Right lobe of liver (tissue), 6 donors: Measurements from ENCODE around the gene ITPR2. TPM values are rescaled to one million over a fixed set of nuclear protein-coding genes. Genes with fewer than 3 reads are reported as not detected.
A peak's percentile ranks its signal among the peaks of the same experiment; 100 is the strongest.

Experiments used
- ATAC-seq, 4 donors: fragments of 200-7000 bp; cut with Tn5 transposase; one replicate each; pipeline ENCODE4 v1.9.1; 2020; ENCODE audit warnings: mild to moderate bottlenecking in 4 of 4, moderate library complexity in 4 of 4
- DNase-seq, 3 donors: peaks; one replicate each; pipeline ENCODE4 v3.0.0-alpha.2; 2020
- H3K27ac ChIP-seq, 3 donors: fragments of 200-600 bp; one replicate each; pipeline ENCODE4 v1.8.0; 2022
- H3K27me3 ChIP-seq, 2 donors: fragments of 200-600 bp; one replicate each; pipeline ENCODE4 v1.8.0; 2022
- H3K36me3 ChIP-seq, 4 donors: fragments of 200-600 bp; sonication (generic) in 1 of 4; one replicate each; pipeline versions ENCODE4 v1.5.1 to v1.8.0; 2017 to 2022; ENCODE audit warnings: control low read depth in 1 of 4
- H3K4me1 ChIP-seq, 4 donors: fragments of 200-600 bp; sonication (generic) in 1 of 4; one replicate each; pipeline versions ENCODE4 v1.5.1 to v1.8.0; 2017 to 2022; ENCODE audit warnings: control low read depth in 1 of 4
- H3K4me3 ChIP-seq, 3 donors: fragments of 200-600 bp; one replicate each; pipeline ENCODE4 v1.8.0; 2022
- H3K9me3 ChIP-seq, 4 donors: fragments of 200-600 bp; sonication (generic) in 1 of 4; one replicate each; pipeline versions ENCODE4 v1.5.1 to v1.8.0; 2017 to 2022; ENCODE audit warnings: control low read depth in 1 of 4
- CTCF ChIP-seq, 4 donors: fragments of 200-600 bp in 3 of 4; fragments of 450-650 bp in 1 of 4; IDR thresholded peaks; one replicate each; pipeline versions ENCODE4 v1.5.1 to v1.8.0; 2016 to 2022; ENCODE audit warnings: antibody characterized with exemption in 4 of 4, mild to moderate bottlenecking in 2 of 4
- POLR2A ChIP-seq: fragments of 450-650 bp; IDR thresholded peaks from one replicate; pipeline ENCODE4 v1.6.1; 2017; ENCODE audit warnings: antibody characterized with exemption, mild to moderate bottlenecking
- WGBS: methylation state at CpG from one replicate; pipeline ENCODE4 v1.1.6; 2018; ENCODE audit warnings: low coverage, low lambda C conversion rate; ENCODE audit not compliant: insufficient coverage; ENCODE audit errors: missing lambda C conversion rate; 5-methylcytosine and 5-hydroxymethylcytosine counted together
- intact Hi-C, 2 donors: fragments of 100-400 bp; cut with DNase I; formaldehyde crosslinking; loops; one replicate each; pipeline versions ENCODE4 v1.11.2 to v1.14.1; 2022
- total RNA-seq, 6 experiments: library from RNA; depleted of rRNA in 2 of 6; stranded (reverse); fragments of >200 nt in 2 of 6; fragmentation: NEBNext Ultra II Directional in 3 of 6; extraction: Animal tissue kit (Norgen Biotek cat#: 25700) in 3 of 6; gene quantifications; one replicate each; pipeline versions ENCODE4 v1.1.0 to v1.2.4, GENCODE V29; 2016 to 2023
- donor health status: DM: no; HTN: yes; CAD: no.
- donor health status: DM: no; HTN: no; CAD: no.
- donor health status: DM: no; HTN: no; CAD: no.
- donor health status: DM: no; HTN: yes; CAD: no.
- donor health status: DM: no; HTN: yes; CAD: no.

ITPR2 gene
- total RNA-seq, 6 experiments from 2014 or later, result 39.3 to 114 (median 57.2) TPM

- TF ChIP-seq POLR2A (no peak), CTCF (IDR thresholded peaks at IDR 0.05) (no peak)
- 87% methylated on average over 6 of the region's 6 CpGs for WGBS
- ATAC-seq, result no peak
These were observed 460.1 kb downstream of the ITPR2 start for GRCh38 chr12:26372866-26373265.

DNA sequence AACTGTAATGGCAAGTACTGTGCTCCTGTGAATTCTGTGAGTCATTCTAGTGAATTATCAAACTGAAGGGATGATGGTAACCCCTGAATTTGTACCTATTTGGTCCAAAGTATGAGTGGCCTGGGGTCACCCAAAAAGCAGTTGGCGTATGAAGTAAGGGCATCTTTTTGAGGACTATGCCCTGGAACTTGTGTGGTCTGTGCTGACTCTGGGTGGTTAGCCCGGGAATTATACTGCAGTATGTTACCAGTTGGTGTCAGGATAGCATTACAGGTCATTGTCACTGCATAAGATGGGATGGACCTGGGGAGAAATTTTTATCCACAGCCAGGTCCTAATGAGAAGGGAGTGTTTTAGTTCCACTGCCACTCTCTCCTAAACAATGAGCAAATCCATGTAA is 462.9 kb downstream of the ITPR2 start:
- no peaks in the 10 kb centered on the region for H3K4me1 ChIP-seq
- ATAC-seq (no peak), DNase-seq (no peak)
- no peak overlapping the region for H3K4me3 ChIP-seq
- WGBS, result 100% methylated on average over 2 of the region's 2 CpGs
- no peaks in the 10 kb centered on the region for H3K27me3 ChIP-seq
- peaks cover 0 to 6% (median 0%) of the 10 kb centered on the region in 4 donors for H3K36me3 ChIP-seq
- intact Hi-C loops, result no loop called here
- TF ChIP-seq CTCF (IDR thresholded peaks at IDR 0.05), result no peak
- no peak for TF ChIP-seq POLR2A
- no peak overlapping the region for H3K27ac ChIP-seq
- no peaks in the 10 kb centered on the region for H3K9me3 ChIP-seq

More at GRCh38 chr12:26372866-26373265, 460.1 kb downstream of the ITPR2 start:
- no peak for DNase-seq
- H3K36me3 ChIP-seq, result peaks cover 0 to 6% (median 0%) of the 10 kb centered on the region in 4 donors
- no peaks in the 10 kb centered on the region for H3K9me3 ChIP-seq
- H3K27ac ChIP-seq, result no peak overlapping the region
- intact Hi-C loops, result no loop called here
- H3K27me3 ChIP-seq, result no peaks in the 10 kb centered on the region
- no peaks in the 10 kb centered on the region for H3K4me1 ChIP-seq
- no peak overlapping the region for H3K4me3 ChIP-seq

- Histone ChIP-seq H3K27ac (no peak overlapping the region), H3K4me3 (no peak overlapping the region), H3K4me1 (no peaks in the 10 kb centered on the region), H3K9me3 (no peaks in the 10 kb centered on the region), H3K27me3 (no peaks in the 10 kb centered on the region), H3K36me3 (peaks cover 0 to 6% (median 0%) of the 10 kb centered on the region in 4 donors)
- WGBS, result 100% methylated on average over 1 of the region's 4 CpGs
- TF ChIP-seq POLR2A (no peak), CTCF (IDR thresholded peaks at IDR 0.05) (no peak)
- DNase-seq (no peak), ATAC-seq (peak in 2 of 4 donors; percentile 30 to 56)
- intact Hi-C loops, result no loop called here
These were observed 463.4 kb downstream of the ITPR2 start for GRCh38 chr12:26369588-26369987.

- Histone ChIP-seq H3K27me3 (no peaks in the 10 kb centered on the region), H3K4me3 (no peak overlapping the region), H3K27ac (no peak overlapping the region), H3K36me3 (no peaks in the 10 kb centered on the region), H3K9me3 (no peaks in the 10 kb centered on the region), H3K4me1 (no peaks in the 10 kb centered on the region)
- TF ChIP-seq POLR2A (no peak), CTCF (IDR thresholded peaks at IDR 0.05) (no peak)
- WGBS, result 83% methylated on average over 1 of the region's 1 CpG
- DNase-seq (no peak), ATAC-seq (no peak)
- intact Hi-C loops, result no loop called here
These were observed 464.8 kb downstream of the ITPR2 start for GRCh38 chr12:26367991-26368730.
